MM.1S (cell line): ENCODE measurements around the gene NUP210L.

Experiments
- EZH2 ChIP-seq: fragments of 300-600 bp; sonication (generic); optimal IDR thresholded peaks from 2 replicates; pipeline ENCODE3; 2017; ENCODE audit warnings: low read depth, mild to moderate bottlenecking, antibody characterized with exemption, low read length, mixed read lengths
- EZH2phosphoT487 ChIP-seq: fragments of 300-600 bp; sonication (generic); IDR thresholded peaks from 2 replicates; pipeline ENCODE4 v1.6.1; 2018; ENCODE audit warnings: antibody characterized with exemption, low read length
- TF ChIP-seq, protein P1 (sequence below): fragments of 300-600 bp; sonication (generic); IDR thresholded peaks from 2 replicates; pipeline ENCODE4 v1.5.1; 2016; ENCODE audit warnings: antibody characterized with exemption, low read length, mixed read lengths

DNA sequence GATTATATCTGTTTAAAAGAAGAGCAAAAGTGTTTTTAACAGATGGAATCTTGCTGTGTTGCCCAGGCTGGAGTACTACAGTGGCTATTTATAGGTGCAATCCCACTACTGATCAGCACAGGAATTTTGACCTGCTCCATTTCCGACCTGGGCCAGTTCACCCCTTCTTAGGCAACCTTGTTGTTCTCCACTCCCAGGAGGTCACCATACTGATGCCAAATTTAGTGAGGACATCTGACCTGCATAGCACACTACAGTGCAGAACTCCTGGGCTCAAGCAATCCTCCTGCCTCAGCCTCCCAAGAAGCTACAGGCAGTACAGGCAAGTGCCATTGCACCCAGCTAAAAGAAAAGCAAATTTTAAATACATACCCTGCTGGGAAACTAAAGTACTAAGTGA is 11.3 kb upstream of the NUP210L start:
- TF ChIP-seq, protein P1, sequence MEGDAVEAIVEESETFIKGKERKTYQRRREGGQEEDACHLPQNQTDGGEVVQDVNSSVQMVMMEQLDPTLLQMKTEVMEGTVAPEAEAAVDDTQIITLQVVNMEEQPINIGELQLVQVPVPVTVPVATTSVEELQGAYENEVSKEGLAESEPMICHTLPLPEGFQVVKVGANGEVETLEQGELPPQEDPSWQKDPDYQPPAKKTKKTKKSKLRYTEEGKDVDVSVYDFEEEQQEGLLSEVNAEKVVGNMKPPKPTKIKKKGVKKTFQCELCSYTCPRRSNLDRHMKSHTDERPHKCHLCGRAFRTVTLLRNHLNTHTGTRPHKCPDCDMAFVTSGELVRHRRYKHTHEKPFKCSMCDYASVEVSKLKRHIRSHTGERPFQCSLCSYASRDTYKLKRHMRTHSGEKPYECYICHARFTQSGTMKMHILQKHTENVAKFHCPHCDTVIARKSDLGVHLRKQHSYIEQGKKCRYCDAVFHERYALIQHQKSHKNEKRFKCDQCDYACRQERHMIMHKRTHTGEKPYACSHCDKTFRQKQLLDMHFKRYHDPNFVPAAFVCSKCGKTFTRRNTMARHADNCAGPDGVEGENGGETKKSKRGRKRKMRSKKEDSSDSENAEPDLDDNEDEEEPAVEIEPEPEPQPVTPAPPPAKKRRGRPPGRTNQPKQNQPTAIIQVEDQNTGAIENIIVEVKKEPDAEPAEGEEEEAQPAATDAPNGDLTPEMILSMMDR = no peak
- TF ChIP-seq EZH2 (no peak), EZH2phosphoT487 (no peak)
